HK-2 (cell line): ENCODE results near the gene FUBP3.

Source experiments
- DNase-seq: peaks from one replicate; pipeline ENCODE4 v3.0.0-alpha.2; 2018; ENCODE audit not compliant: unreplicated experiment

Gene FUBP3

GRCh38 chr9:130634191-130634768, 54.9 kb downstream of the FUBP3 start:
- DNase-seq = no peak

GRCh38 chr9:130634801-130635200, 55.4 kb downstream of the FUBP3 start:
- DNase-seq = no peak

DNA sequence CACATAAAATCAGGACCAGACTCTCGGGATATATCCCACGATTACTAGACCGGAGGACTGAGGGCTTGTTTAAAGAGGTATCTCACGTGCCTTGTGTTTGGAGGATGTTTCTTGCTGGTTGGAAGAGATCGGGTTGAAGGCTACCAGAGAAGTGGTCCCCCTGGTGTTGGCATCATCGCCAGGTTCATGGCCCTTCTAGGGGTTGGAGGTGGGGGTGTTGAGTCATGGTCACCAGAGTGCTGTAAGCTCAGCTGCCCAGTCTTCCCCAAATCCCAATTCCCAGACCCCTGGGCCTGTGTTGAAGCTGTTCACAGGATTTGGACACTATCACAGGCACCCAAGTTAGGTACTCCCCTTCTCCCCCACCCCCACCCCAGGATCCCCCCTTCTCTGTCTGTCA, 55.9 kb downstream of the FUBP3 start:
- no peak for DNase-seq

- DNase-seq = no peak
Observed at GRCh38 chr9:130635721-130636647, 56.6 kb downstream of the FUBP3 start.

DNA sequence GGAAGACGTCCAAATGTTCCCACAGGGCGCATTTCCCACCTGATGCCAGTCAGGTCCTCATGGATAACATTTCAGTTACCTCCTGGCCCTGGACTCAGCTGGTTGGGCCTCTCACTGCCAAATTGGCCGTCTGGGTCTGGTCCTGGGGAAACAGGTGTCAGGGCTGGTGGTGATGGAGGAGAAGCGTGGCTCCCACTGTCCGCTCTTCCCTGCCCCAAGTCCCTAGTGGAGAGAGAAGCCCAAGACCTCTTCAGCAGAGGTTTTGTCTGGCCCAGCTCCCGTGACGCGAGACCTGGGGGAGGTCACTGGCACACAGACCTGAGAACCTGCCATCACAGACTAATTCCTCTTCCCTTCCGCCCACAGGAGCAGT, 57.3 kb downstream of the FUBP3 start:
- no peak for DNase-seq

GRCh38 chr9:130638284-130639123, 59.1 kb downstream of the FUBP3 start:
- no peak for DNase-seq

DNA sequence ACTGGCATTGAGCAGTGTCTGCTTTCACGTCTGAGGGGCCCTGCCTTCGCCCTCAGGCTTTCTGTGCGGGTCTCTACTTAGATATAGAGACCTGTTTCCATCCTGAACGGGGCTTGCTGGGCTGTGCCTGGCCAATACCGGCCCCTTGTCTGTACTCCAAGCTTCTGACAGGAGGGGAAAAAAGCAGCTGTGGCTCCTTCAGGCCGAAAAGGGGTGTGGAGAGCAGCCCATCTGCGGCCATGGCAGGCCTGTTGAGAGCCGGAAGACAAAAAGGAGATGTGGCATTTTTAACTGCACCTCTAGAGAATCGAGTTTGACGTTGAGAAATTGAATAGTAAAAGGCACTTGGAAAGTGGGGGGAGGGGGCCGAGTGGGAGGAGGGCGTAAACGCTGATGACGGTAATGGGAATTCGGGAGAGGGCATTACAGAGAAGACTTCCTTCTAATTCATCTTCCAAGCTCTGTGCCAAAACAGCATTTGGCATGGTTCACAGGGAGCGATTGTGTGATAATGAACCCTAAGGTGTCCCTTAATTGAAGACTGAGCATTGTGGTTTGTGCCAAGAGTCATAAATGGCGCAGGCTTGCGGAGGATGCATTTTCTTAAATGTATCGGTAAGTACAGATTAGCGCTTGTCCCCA, 59.9 kb downstream of the FUBP3 start:
- DNase-seq = no peak

- DNase-seq = no peak
Observed at GRCh38 chr9:130639866-130640555, 60.6 kb downstream of the FUBP3 start.

DNA sequence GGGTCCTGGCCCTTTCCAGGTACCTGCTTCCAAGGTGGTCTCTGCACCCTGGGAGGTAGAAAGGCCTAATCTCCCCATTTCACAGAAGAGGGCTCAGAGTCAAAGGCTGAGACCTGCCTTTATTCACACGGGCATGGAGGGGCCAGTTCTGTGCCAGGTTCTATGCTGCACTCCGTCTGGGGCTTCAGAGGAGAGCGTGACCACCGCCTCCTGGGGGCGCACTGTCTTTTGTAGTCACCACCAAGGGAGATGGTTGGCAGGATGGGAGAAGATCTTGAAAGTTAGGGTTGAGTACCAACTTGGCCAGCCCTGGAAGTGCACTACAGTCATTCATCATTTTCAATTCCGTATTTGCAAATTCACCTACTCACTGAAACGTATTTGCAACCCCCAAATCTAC, 61.3 kb downstream of the FUBP3 start:
- no peak for DNase-seq

DNA sequence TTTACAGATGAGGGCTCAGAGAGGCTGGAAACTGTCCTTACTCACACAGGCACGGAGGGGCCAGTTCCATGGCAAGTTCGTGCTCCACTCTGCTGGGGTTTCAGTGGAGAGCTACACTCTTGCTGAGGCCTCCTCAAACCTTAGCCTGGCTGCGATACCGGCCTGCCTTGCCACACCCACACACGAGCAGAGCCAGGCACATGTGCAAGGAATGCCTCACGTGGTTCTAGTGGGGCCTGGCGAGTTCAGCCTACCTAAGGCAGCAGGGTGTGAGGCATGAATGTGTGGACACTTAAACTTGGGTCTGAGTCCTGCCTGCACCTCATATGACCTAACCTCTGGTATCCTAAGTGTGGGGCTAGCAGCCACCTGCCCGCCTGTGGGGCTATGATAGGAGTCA, 63.5 kb downstream of the FUBP3 start:
- no peak for DNase-seq

DNA sequence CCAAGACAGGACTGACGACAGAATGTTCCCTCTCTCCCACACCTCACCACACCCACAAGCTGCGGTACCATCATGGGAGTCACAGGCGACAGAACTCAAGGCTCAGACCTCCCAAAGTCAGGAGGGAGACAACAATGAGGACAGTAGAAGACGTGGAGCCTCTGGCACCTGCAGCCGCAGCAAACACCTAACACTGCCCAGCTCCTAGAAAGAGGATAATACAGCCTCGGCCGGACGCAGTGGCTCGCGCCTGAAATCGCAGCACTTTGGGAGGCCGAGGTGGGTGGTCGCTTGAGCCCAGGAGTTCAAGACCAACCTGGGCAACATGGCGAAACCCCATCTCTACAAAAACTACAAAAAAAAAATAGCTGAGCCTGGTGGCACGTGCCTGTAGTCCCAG, 71.8 kb downstream of the FUBP3 start:
- no peak for DNase-seq

DNA sequence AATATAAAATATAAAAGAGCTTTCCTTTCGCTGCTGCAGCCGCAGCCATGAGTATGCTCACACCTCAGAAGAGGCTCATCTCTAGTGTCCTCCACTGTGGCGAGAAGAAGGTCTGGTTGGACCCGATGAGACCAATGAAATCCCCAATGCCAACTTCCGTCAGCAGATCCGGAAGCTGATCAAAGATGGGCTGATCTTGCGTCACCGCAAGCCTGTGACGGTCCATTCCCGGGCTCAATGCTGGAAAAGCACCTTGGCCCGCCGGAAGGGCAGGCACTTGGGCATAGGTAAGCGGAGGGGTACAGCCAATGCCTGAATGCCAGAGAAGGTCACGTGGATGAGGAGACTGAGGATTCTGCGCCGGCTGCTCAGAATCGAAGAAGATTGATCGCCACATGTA, 72.4 kb downstream of the FUBP3 start:
- no peak for DNase-seq

DNA sequence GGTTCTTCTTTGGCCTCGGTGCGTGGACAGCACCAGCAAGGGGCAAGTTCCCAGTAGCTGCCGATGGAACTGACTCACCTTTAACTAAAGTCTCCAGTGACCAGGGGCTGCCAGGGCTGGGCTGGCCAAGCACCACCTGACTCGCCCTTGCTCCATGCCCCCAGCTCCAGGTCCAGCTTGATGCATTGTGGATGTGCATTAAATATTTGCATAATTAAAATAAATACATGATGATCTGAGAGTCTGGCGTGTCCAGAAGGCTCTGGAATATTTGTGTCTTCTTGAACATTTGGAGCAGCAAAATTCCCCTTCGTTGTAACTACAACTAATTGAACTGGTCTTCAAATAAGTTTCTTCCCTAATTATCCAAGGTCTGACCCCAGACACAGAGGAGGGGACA, 75.5 kb downstream of the FUBP3 start:
- no peak for DNase-seq

DNA sequence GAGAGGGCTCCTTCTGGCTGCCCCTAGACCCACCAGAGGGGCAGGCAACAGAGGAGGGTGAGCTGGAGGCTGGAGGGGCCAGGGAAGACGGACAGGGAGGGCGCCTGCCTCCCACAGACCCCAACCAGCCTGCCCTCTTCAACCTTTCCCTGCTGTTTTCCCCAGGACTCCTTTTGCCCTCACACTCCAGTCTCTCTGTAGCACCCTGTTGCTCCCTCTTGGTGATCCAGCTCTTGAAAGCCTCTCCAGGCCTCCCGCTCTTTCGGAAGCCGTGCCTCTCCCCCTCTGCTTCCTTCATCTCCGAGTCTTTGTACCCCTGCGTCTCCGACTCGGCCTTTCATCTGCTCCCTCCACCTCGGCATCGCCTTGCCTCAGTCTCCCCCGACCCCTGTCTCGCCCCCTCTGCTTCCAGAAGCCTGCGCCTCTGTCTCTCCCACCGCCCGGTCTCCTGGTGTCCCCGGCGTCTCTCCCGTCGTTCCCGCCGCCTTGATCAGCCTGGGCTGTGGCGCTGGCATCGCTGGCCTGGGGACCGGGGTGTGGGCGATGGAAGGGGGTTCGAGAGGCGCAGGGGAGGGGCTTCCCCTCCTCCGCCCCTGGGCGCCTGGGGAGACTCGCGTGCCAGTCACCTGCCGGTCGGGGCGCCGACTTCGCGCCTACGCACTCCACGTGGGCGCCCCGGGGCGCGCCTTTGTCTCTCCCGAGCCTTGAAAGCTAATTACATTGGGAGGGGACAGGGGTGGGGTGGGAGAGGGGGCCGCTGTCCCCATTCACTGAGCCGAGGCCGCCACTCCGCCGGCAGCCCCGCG, 79.7 kb downstream of the FUBP3 start:
- no peak for DNase-seq

DNA sequence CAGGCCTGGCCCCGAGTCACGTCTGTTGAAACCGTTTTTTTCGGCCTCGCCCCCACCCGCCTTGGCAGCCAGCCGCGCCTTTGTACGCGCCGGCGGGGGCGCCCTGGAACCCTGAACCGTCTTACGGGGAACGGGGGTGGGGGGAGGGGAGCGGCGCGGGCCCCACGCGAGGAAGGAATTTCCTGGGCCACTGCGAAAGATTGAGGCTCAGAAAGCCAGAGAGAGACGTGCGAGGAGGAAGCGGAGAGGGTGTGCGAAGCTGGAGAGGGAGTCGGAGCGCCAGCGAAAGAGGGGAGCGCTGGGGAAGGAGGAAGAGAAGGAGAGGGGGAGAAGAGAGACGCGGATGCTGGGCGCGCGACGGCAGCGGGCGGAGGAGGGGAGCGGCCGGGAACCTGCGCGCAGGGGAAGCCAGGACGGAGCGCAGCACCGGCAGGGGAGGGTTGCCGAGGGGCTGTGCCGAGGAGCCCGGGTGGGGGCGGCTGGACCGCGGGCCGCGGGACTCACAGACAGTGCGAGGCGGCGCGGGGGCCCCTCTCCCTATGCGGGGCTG, 80.4 kb downstream of the FUBP3 start:
- DNase-seq = no peak

DNA sequence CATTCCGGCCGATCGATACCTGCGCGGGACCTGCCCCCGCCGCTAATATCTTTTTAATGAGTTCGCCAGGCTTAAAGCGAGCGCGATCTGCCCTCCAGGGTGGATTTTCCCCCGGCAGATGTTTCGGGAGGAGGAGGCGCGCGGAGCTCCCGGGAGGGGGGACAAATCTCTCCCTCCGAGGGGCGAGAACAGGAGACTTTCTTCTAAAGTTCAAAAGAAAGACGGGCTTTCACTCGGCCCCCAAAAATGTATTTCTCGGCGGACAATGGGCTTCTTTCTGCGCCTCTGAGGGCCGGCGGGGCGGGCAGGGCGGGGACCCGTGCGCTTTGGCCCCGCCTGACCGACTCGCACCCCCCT, 80.9 kb downstream of the FUBP3 start:
- DNase-seq = no peak

DNA sequence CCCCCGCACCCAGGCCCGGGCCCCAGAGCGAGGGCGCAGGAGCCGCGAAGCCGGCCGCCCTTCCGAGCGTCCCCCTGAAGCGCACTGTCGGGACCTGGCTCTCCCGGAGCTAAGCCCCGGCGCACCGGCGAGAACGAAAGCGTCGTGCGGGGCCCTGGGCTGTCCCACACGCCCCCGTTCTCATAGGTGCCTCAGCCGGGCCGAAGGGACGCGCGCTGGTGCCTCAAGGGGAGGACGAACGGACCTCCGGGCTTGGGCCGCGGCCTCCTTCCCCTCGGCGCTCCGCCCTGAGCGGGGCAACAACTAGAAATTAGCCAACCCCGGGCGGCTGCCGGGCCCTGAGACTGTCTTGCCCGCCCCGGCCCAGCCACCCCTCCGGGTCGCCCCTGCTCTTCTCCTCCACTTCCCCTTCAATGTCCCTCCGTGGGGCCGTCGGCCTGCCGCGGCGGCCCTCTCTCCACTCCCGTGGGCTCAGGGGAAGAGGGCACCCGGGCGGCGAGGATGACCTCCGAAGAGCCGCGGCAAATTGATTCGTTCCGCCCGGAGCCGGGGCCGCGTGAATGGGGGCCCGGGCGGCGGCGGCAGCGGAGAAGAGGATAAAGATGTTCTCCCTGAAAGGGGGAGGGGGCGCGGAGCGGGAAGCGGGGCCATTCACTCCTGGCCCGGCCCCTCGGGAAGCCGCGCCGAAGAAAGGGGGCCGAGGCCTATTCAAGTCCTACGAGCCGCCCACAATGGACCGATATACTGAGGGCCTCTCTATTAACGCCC, 81.5 kb downstream of the FUBP3 start:
- DNase-seq = no peak

- DNase-seq = no peak
Observed at GRCh38 chr9:130661451-130662098, 82.2 kb downstream of the FUBP3 start.
